NCI-H1048 (cell line): ENCODE data around the gene C16orf87.

ENCODE experiments used
- DNase-seq: peaks from one replicate; lab custom pipeline; 2025; lab: John Stamatoyannopoulos, UW

The C16orf87 gene

DNA sequence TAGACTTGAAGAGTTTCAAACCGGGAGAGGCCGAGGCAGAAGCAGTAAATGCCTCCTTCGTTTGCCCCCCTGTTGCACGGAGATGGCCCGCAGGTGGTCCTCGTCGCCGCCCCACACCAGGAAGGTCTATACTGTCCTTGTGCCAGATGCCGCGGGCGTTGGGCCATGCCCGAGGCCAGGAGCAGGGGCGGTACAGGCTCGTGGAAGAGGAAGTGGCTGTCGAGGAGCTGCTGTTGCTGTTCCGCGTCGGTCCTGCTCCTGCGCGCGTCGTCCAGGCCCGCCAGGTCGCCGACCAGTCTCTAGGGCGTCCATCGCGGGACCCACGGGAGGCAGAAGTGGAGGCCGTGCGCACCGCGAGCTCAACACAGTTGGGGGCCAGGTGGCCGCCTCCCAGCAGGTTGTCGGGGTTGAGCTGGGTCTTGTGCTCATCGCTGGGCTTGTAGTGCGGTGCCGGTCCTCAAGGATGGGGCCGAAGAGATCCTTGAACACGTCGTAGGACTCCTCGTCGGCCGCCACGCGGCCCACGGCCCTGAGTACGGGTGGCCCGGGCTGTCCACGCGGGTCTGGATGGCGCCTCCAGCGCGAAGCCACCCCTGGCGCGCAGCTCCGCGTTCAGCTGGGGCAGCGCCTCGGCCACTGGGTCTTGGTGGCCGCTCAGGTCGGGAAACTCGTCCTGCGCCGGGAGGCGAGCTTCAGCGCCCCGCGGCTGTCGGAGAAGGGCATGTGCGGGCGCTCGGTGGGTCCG lies 13.1 kb upstream of the C16orf87 start:
- DNase-seq = no peak

DNA sequence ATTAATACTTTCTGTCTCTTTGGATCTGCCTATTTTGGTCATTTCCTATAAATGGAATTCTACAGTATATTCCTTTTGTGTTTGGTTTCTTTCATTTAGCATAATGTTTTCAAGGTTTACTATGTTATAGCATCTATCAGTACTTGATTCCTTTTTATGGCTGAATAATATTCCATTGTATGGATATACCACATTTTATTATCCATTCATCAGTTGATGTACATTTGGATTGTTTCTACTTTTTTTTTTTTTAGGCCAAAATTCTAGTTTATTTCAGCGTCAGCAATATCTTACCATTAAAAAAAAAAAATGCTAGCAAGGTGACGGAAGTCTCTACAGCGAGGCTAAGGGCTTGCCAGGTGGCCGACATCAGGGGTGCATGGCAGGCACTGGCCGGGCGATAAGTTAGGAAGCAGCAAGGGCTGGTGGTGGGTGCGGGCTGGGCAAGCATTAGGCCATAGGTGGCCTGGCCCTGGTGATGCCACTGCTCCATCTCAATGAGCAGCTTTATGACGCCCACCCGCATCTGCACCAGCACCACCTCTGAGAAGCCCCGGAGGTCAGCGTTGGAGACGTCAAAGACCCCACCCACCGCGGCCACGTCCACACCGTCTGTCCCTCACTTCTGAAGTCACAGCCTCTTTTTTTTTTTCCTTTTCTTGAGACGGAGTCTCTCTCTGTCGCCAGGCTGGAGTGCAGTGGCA lies 11.4 kb upstream of the C16orf87 start:
- DNase-seq = no peak

DNA sequence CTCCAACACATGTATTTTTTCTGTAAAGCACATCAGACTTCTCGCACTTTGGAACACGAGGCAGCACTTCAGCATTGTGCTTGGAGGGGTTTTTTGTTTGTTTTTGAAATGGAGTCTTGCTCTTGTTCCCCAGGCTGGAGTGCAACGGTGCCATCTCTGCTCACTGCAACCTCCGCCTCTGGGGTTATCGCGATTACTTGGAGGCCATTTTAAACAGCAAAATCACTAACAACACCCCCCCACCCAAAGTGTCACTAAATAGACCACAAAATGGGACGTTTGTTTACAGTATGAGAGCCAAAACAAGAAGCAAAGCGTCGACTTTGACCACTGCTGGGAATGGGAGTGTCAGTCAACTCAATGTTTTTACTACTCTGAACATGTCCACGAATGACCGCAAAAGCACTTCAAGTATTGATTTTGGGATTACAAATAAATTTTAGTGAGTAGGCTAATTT lies 9.0 kb upstream of the C16orf87 start:
- no peak for DNase-seq

DNA sequence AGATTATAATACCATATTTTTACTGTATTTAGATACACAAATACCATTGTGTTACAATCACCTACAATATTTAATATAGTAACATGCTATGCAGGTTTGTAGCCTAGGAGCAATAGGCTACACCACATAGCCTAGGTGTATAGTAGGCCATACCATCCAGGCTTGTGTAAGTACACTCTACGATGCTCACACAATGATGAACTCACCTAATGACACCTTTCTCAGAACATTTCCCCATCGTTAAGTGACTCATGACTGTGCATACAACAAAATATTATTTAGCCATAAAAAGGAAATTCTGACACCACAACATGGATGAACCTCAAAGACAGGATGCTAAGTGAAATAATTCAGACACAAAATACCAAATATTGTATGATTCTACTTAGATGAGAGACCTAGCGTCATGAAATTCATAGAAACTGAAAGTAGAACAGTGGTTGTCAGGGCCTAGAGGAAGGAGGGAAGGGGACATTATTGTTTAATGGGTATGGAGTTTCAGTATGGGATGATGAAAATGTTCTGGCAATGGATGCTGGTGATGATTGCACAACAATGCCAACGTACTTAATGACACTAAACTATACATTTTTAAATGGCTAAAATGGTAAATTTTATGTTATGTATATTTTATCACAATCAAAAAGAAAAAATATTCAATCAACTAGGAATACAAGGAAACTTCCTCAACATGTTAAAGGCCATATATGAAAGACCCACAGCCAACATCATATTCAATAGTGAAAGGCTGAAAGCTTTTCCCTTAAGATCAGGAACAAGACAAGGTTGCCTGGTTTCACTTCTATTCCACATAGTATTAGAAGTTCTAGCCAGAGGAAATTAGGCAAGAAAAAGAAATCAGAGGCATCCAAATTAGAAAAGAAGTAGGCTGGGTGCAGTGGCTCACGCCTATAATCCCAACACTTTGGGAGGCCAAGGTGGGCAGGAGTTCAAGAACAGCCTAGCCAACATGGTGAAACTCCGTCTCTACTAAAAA lies 5.9 kb upstream of the C16orf87 start:
- DNase-seq = no peak

DNA sequence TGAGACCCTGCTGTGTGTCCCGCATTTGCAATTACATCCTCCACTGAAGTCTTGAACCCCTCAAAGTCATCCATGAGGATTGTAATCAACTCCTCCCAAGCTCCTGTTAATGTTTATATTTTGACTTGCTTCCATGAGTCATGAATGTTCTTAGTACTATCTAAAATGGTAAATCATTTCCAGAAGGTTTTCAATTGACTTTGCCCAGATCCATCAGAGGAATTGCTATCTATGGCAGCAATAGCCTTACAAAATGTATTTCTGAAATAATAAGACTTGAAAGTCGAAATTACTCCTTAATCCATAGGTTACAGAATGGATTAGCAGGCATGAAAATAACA lies 2.5 kb upstream of the C16orf87 start:
- no peak for DNase-seq

DNA sequence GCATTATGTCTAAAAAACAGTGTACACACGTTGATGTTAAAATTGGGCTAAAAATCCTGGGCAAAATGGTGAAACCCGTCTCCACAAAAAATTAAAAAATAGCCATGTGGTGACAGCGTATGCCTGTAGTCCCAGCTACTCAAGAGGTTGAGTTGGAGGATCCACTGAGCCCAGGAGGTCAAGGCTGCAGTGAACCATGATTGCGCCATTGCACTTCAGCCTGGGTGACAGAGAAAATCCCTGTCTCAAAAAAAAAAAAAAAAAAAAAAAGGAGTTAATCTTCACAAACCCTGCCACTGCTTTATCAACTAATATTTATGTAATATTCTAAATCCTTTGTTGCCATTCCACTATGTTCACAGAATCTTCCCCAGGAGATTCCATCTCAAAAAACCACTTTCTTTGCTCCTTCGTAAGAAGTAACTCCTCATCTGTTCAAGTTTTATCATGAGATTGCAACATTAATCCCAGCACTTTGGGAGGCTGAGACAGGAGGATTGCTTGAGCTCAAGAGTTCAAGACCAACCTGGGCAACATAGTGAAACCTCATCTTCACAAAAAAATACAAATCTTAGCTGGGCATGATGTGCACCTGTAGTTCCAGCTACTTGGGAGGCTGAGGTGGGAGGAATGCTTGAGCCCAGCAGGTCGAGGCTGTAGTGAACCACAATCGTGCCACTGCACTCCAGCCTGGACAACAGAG lies 1.9 kb upstream of the C16orf87 start:
- no peak for DNase-seq

DNA sequence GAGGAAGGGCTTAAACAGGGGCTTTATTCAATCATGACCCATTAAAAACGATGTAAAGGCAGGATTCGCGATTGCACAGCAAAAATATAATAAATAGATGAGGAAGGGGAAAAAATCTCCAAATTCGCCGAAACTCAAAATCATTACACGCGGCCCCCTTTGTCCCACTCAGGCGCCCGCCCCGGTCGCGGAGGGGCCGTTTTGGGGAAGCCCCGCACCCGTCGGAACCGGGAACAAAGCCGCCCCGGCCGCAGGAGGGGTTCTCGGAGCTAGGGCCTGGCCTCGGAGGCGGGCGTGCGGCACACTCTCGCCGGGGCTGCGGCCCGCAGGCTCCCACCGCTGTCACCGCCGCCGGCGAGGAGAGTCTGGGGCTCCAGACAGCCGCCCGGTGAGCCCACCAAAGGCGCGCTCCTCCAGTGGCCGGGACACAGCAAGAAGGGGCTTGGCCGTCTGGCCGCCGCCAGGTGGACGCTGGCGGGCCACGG lies 521 bp downstream of the C16orf87 start:
- no peak for DNase-seq

DNA sequence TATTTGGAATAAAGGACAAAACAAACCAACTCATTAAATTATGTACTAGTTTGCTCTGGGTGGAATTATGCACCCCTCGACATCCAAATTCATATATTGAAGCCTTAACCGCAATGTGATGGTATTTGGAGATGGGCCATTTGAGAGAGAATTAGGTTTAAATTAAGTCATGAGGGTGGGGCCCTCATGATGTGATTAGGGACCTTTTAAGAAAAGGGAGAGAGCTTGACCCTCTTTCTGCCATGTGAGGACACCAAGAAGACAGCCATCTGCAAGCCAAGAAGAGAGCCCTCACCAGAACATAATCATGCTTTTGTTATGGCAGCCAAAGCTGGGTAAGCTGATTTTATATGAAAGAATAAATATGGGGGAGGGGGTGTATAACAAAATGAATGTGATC lies 2.0 kb downstream of the C16orf87 start:
- DNase-seq = no peak

DNA sequence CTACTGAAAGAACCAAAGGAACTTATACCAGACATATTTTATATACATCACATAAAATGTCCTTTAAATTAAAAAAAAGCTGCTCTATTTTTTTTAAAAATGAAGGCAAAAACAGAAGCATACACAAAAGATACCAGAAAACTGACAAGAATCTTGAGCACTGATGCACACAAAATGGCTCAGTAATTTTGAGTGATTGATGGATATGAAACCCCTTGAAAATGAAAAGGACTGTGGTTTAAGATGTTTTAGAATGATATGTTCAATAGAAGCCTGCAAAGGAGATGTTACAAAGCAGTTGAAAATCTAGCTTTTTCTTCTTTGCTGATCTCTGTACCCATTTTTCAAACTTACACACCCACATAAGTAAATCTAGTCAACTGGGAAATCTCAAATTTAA lies 2.7 kb downstream of the C16orf87 start:
- no peak for DNase-seq

DNA sequence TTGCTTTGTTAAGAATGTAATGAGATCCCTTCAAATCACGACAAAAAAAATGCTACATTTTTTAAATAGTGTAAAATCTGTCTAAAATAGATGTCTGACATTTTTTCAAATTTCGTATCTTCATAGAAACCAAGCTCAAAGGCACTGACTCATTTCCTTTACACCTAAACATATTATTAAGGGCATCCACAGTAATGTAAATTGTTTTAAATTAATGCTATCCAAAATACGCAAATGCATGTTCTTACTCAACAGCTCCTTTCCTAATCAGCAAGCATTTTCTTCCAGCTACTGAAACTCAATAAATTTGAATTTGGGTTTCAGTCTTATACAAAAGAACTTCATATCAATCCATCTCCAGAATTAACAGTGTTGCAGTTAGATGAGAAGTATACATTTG lies 4.3 kb downstream of the C16orf87 start:
- DNase-seq = no peak

DNA sequence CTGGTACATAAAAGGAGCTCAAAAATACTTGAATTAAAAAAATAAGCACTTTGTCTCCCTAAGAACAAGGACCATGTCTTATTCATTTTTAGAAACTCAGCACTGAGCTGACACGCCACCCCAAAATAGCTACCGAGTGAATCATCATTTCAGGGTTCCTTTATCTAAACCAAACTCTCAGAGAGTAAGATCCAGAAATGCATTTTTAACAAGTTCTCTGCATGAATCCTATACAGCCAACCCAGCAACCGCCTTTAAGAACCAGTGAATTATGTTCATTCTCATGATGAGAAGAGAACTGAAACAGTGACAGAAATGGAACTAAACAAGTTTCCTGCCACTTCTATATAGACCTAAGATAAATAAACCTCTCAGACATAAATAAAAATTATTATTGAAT lies 8.7 kb downstream of the C16orf87 start:
- no peak for DNase-seq

DNA sequence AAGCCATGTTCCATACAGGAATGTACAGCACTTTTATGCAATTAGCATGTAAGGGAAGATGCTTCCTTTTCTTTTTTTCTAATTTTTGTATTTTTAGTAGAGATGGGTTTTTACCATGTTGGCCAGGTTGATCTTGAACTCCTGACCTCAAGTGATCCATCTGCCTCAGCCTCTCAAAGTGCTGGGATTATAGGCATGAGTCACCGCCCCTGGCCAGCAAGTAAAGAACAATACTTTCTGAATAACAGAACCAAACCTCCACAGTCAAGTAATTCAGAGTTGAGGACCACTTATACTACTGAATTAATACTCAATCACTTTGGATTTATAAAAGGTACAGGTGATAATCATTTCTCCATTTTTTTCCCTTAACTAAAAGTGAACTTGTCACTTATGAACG lies 13.0 kb downstream of the C16orf87 start:
- no peak for DNase-seq

DNA sequence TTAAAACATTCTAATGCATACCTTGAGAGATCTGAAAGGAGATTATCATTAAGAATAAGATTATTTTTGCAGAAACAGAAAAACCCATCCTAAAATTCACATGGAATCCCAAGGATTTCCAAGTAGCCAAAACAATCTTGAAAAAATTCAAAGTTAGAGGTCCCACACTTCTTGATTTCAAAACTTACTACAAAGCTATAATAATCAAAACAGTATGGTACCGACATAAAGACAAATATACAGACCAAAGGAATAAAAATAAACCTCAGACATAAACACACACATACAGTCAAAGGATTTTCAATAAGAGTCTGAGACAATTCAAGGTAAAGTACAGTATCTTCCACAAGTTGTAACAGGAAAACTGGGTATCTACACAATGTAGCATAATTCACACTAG lies 16.2 kb downstream of the C16orf87 start:
- no peak for DNase-seq

DNA sequence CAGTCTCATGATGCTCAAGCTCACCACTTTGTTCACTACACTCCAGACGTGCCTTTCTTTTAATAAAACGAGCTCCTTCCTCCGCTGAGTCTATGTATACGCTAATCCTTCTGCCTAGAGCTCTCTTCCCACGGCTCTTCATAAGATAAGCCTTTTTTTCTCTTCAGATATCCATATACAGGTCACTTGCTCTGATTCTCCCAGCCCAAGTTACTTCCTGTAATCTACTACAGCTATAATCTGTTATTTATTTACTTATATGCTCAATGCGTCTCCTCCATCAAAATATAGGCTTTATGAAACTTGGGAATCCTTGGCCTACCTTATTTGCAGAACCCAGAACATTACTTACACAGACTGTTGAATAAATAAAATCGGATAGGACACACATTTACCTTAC lies 17.4 kb downstream of the C16orf87 start:
- no peak for DNase-seq

DNA sequence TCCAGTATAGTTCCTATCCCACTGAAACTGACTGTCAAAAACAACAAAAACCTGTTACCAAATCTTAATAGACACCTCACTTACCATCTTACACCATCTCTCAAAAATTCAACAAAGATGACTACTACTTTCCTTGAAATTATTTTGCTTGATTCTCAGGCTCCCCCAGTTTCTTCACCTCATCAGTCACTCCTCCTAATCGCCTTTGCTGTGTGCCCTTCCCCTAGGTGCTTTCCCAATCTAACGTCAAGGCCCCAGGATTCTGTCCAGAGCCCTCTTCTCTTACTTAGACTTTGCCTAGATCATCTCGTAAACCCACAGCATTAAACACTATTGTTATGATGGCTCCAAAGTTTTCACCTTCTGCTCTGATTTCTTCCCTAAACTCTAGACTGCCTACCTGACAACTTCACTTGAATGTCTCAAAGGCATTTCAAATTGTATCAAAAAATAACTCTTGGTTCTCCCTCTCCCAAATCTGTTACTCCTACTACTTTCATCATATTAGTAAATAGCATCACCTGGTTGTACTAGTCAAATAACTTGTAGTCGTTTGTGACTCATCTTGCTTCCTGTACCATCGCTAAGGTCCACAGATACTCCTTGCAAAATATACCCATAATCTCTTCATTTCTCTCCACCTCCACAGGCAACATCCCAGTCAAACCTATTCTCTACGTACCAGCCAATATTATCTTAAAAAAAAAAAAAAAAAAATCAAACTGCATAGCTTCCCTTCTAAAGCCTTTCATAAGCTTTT lies 18.0 kb downstream of the C16orf87 start:
- no peak for DNase-seq

DNA sequence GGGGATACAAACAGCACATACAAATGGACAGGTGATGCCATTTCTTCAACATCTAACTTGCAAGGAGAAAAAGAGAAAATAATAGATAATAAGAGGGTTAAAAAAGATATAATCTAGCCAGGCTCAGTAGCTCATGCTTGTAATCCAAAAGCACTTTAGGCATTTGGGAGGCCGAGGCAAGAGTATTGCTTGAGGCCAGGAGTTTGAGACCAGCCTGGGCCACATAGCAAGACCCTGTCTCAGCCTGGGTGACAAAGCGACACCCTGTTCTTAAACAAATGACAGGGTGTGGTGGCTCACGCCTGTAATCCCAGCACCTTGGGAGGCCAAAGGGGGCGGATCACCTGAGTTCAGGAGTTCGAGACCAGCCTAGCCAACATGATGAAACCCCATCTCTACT lies 19.3 kb downstream of the C16orf87 start:
- no peak for DNase-seq

DNA sequence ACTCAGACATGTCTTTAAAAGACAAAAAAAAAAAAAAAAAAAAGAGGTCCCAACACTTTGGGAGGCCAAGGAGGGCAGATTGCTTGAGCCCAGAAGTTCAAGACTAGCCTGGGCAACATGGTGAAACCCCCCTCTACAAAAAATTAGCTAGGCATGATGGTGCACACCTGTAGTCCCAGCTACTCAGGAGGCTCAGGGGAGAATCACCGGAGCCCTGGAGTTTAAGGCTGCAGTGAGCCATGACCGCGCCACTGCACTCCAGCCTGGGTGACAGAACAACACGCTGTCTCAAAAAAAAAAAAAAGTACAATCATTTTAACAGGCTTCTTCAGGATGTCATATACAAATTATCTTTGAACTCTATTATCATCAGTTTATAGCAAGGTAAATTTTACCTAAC lies 22.0 kb downstream of the C16orf87 start:
- no peak for DNase-seq

DNA sequence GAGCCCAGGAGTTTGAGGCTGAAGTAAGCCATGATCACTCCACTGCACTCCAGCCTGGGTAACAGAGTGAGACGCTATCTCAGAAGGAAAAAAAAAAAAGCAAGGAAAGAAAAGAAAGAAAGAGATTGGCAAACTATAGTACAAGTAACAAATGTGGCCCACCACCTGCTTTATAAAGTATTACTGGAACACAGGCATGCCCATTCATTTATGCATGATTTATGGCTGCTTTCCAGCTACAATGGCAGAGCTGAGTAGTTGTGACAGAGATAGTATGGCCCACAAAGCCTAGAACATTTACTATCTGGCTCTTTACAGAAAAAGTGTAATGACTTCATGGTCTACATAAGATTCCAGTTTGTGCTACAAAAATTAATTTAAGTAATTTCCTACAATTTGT lies 23.6 kb downstream of the C16orf87 start:
- no peak for DNase-seq

DNA sequence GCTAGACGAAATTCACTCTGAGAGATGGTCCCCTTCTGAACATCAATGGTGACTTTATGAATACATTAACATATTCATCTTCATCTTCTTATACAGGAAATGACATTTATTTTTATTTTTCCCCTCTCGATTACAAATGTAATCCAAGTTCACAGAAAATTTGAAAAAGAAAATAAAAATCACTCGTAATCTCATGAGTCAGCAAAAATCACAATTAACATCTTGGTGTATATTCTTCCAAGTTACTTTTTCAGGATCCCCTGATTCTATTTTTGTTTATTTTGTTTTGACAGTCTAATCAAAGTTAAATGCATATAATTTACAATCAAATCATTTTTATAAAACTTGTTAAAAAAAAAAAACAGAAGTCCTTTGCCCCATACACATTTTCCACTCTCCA lies 27.6 kb downstream of the C16orf87 start:
- DNase-seq = no peak

DNA sequence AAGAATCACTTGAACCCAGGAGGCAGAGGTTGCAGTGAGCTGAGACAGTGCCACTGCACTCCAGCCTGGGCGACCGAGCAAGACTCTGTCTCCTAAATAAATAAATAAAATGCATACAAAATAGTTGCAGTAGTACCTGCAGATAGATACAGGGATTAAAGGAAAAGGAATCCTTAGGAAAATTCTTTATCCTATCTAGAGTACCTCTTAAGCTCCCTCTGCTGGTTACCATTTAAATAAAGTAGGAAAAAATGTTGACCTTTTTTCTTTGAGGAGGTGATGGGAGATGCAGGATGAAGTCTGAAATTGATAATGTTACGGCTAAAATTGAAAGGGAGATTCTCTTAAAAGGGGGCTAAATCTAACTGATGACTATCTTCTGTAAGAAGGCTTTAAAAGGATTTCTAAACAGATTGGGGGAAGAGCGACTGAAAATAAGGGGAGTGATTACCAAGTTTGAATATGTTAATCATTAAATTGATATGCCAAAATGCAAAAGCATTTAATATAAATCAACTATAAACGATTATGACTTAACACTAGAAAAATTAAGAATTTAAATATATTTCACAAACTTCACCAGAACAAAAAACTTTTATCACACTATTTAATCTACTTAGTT lies 29.4 kb downstream of the C16orf87 start:
- DNase-seq = no peak

DNA sequence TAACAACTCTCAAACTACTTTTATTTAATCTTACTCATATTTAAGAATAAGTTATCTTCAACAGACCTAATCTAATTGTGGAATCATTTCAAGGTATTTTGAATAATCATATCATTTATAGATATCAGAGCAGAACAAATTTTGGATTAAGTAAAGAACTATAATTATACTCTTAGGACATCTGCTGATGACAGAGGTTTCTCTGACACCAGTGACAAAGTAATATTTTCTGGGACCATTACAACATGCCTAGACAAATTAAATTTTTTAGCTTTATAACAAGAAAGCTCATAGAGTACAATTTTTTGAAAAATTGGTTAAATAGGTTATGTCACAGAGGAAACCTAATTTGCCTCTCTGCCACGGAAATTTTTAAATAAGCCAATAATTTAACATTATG lies 30.5 kb downstream of the C16orf87 start:
- no peak for DNase-seq
